GM12864 (cell line): ENCODE results near the gene TMBIM6.

Experiments
- DNase-seq: peaks from one replicate; pipeline ENCODE4 v3.0.0-alpha.2; 2011; ENCODE audit warnings: low read depth
- H3K4me3 ChIP-seq: 2 replicates; pipeline ENCODE4 v1.5.1; 2011; ENCODE audit warnings: mild to moderate bottlenecking, low read depth, low read length, control low read depth
- CTCF ChIP-seq: IDR thresholded peaks from 2 replicates; pipeline ENCODE4 v1.5.1; 2011; ENCODE audit warnings: low read depth, mild to moderate bottlenecking, moderate library complexity, low read length, control low read depth, inconsistent platforms; ENCODE audit errors: missing control alignments

Gene TMBIM6

GRCh38 chr12:49793620-49794019, 52.3 kb downstream of the TMBIM6 start:
- no peak for TF ChIP-seq CTCF
- no peak for DNase-seq
- no peak overlapping the region for H3K4me3 ChIP-seq

- no peak for DNase-seq
- no peak for TF ChIP-seq CTCF
- H3K4me3 ChIP-seq, result no peak overlapping the region
Observed at GRCh38 chr12:49794021-49794420, 52.7 kb downstream of the TMBIM6 start.

GRCh38 chr12:49794811-49795653, 53.7 kb downstream of the TMBIM6 start:
- no peak for TF ChIP-seq CTCF
- no peak overlapping the region for H3K4me3 ChIP-seq
- no peak for DNase-seq

- no peak overlapping the region for H3K4me3 ChIP-seq
- TF ChIP-seq CTCF, result no peak
- no peak for DNase-seq
Observed at GRCh38 chr12:49795654-49796105, 54.3 kb downstream of the TMBIM6 start.

GRCh38 chr12:49796155-49796554, 54.8 kb downstream of the TMBIM6 start:
- DNase-seq, result no peak
- H3K4me3 ChIP-seq, result no peak overlapping the region

GRCh38 chr12:49796606-49797448, 55.5 kb downstream of the TMBIM6 start:
- no peak for TF ChIP-seq CTCF
- no peak for DNase-seq

More at GRCh38 chr12:49796155-49796554, 54.8 kb downstream of the TMBIM6 start:
- TF ChIP-seq CTCF, result no peak

More at GRCh38 chr12:49796606-49797448, 55.5 kb downstream of the TMBIM6 start:
- H3K4me3 ChIP-seq, result no peak overlapping the region
